K562 (cell line): ENCODE results near the gene DLST. TPM values are rescaled to one million over a fixed set of nuclear protein-coding genes. Genes with fewer than 3 reads are reported as not detected.

ENCODE experiments used
- ATAC-seq: fragments of 200-7000 bp; cut with Tn5 transposase; 3 replicates; pipeline ENCODE4 v1.9.1; 2020; ENCODE audit warnings: moderate library complexity
- BruUV-seq: library from RNA; stranded (reverse); fragments of 400-500 nt; replicated peaks from 2 replicates; lab custom pipeline; 2021; lab: Mats Ljungman, UMichigan
- CTCF ChIA-PET: fragments of 300-600 bp; formaldehyde crosslinking; extraction: SDS; loops from one replicate; lab custom pipeline; 2021; ENCODE audit warnings: low intra/inter-chr PET ratio; lab: Yijun Ruan, JAX
- POLR2A ChIA-PET: fragments of 300-600, 350-650 bp; sonication (Branson Sonifier 250); formaldehyde crosslinking; extraction: SDS; loops from one replicate; lab custom pipeline; 2021; ENCODE audit warnings: antibody characterized with exemption, inconsistent platforms; lab: Yijun Ruan, JAX
- DNase-seq, 4 experiments: peaks; one replicate each; pipeline versions ENCODE4 v3.0.0 to v3.0.0-alpha.2; 2011 to 2018; ENCODE audit warnings: low spot score in 3 of 4, mixed read lengths in 3 of 4; ENCODE audit errors: extremely low read depth in 1 of 4
- FAIRE-seq: peaks from 2 replicates; lab custom pipeline; 2011; peaks lifted over from hg19 to GRCh38; lab: Jason Lieb, UNC
- H2AFZ ChIP-seq: 2 replicates; pipeline ENCODE4 v1.6.0; 2011; ENCODE audit warnings: low read depth, low read length, control low read depth, inconsistent platforms
- H3K27ac ChIP-seq: fragments of 200-600 bp; 3 replicates; pipeline ENCODE4 v1.8.0; 2011; ENCODE audit warnings: low read depth, mild to moderate bottlenecking, control low read depth, inconsistent platforms, low read length, moderate library complexity, mixed read lengths; ENCODE audit errors: extremely low read depth
- H3K27me3 ChIP-seq, 2 experiments: fragments of 300-600 bp in 1 of 2; 2 replicates in 1 of 2; 3 replicates in 1 of 2; pipeline versions ENCODE4 v1.6.0 to v1.8.0; 2011; ENCODE audit warnings: inconsistent platforms in 2 of 2, low read length in 2 of 2, mild to moderate bottlenecking in 1 of 2, mixed read lengths in 1 of 2, moderate library complexity in 1 of 2; ENCODE audit not compliant: control insufficient read depth in 2 of 2, insufficient read depth in 2 of 2
- H3K36me3 ChIP-seq: fragments of 300-600 bp; 3 replicates; pipeline ENCODE4 v1.8.0; 2011; ENCODE audit warnings: mild to moderate bottlenecking, low read length, inconsistent platforms; ENCODE audit not compliant: control insufficient read depth, insufficient read depth
- H3K4me1 ChIP-seq, 2 experiments: fragments of 200-600 bp in 1 of 2; replicated peaks in 1 of 2; 2 replicates in 1 of 2; 3 replicates in 1 of 2; pipeline versions ENCODE4 v1.5.1 to v1.8.0; 2011; ENCODE audit warnings: inconsistent platforms in 2 of 2, low read length in 2 of 2, mild to moderate bottlenecking in 1 of 2, mixed read lengths in 1 of 2, moderate library complexity in 1 of 2; ENCODE audit not compliant: control insufficient read depth in 2 of 2, insufficient read depth in 2 of 2
- H3K4me2 ChIP-seq: 2 replicates; pipeline ENCODE4 v1.6.1; 2011; ENCODE audit warnings: low read length, control low read depth, inconsistent platforms, mixed read lengths; ENCODE audit not compliant: insufficient read depth
- H3K4me3 ChIP-seq: fragments of 200-600 bp; sonication (generic), shearing (Covaris generic); 2 replicates; pipeline ENCODE4 v1.5.1; 2016; ENCODE audit warnings: control low read depth, inconsistent platforms
- H3K79me2 ChIP-seq: fragments of 200-600 bp; 3 replicates; pipeline ENCODE4 v1.8.0; 2011; ENCODE audit warnings: low read length, inconsistent platforms; ENCODE audit not compliant: control insufficient read depth, insufficient read depth
- H3K9ac ChIP-seq, 2 experiments: 2 replicates each; pipeline versions ENCODE4 v1.6.0 to v1.6.1; 2011; ENCODE audit warnings: low read depth in 2 of 2, low read length in 2 of 2, control low read depth in 1 of 2, inconsistent platforms in 1 of 2, mild to moderate bottlenecking in 1 of 2, mixed read lengths in 1 of 2; ENCODE audit not compliant: insufficient read depth in 1 of 2
- H3K9me1 ChIP-seq: one replicate; pipeline ENCODE4 v1.6.0; 2011; ENCODE audit warnings: inconsistent platforms, mild to moderate bottlenecking, low read length, moderate library complexity; ENCODE audit not compliant: control insufficient read depth, insufficient read depth
- H3K9me3 ChIP-seq: replicated peaks from 2 replicates; pipeline ENCODE4 v1.5.1; 2011; ENCODE audit warnings: low read depth, low read length, inconsistent platforms; ENCODE audit not compliant: control insufficient read depth, insufficient read depth
- H4K20me1 ChIP-seq: replicated peaks from 2 replicates; pipeline ENCODE4 v1.6.1; 2011; ENCODE audit warnings: low read length, inconsistent platforms, mixed read lengths; ENCODE audit not compliant: control insufficient read depth, insufficient read depth
- ATF3 ChIP-seq, 2 experiments: fragments of 450-650 bp in 1 of 2; sonication (generic) in 1 of 2; formaldehyde crosslinking in 1 of 2; IDR thresholded peaks in 1 of 2; conservative IDR thresholded peaks in 1 of 2; 2 replicates each; pipeline versions ENCODE4 v1.6.1 to v1.8.1; 2016 to 2023; ENCODE audit warnings: mild to moderate bottlenecking in 2 of 2, moderate library complexity in 2 of 2, inconsistent platforms in 1 of 2, missing genetic modification reagents in 1 of 2
- CTCFL ChIP-seq: IDR thresholded peaks from 2 replicates; pipeline ENCODE4 v1.6.1; 2011; ENCODE audit warnings: borderline replicate concordance, low read depth, mild to moderate bottlenecking, moderate library complexity, low read length; ENCODE audit not compliant: insufficient read depth, poor library complexity, severe bottlenecking
- DNMT1 ChIP-seq: fragments of 450-650 bp; IDR thresholded peaks from 2 replicates; pipeline ENCODE4 v1.6.1; 2016; ENCODE audit warnings: antibody characterized with exemption, mild to moderate bottlenecking
- GATAD2B ChIP-seq: fragments of 450-650 bp; IDR thresholded peaks from 2 replicates; pipeline ENCODE4 v1.6.1; 2017; ENCODE audit warnings: mild to moderate bottlenecking, borderline replicate concordance
- GTF3C2 ChIP-seq: IDR thresholded peaks from 3 replicates; pipeline ENCODE4 v1.6.1; 2011; ENCODE audit warnings: borderline replicate concordance, mild to moderate bottlenecking, moderate library complexity; ENCODE audit not compliant: insufficient read length; ENCODE audit errors: extremely low read depth
- NCOA1 ChIP-seq: fragments of 450-650 bp; IDR thresholded peaks from 2 replicates; pipeline ENCODE4 v1.6.1; 2016; ENCODE audit warnings: low read depth
- THRA ChIP-seq: fragments of 450-650 bp; IDR thresholded peaks from 2 replicates; pipeline ENCODE4 v1.6.1; 2017; ENCODE audit warnings: mild to moderate bottlenecking, moderate library complexity
- ZNF175 ChIP-seq: fragments of 200-800 bp; sonication (Bioruptor generic); IDR thresholded peaks from 2 replicates; pipeline ENCODE4 v1.6.1; 2016; ENCODE audit warnings: low read depth, mild to moderate bottlenecking, missing genetic modification characterization, missing compliant biosample characterization
- ZNF280B ChIP-seq: fragments of 250-450 bp; sonication (Bioruptor Pico); IDR thresholded peaks from 2 replicates; pipeline ENCODE4 v1.5.1; 2021; ENCODE audit warnings: mild to moderate bottlenecking
- ZNF561 ChIP-seq: fragments of 450-650 bp; formaldehyde crosslinking; conservative IDR thresholded peaks from 2 replicates; pipeline ENCODE4 v1.4.0; 2020; ENCODE audit warnings: mild to moderate bottlenecking, moderate library complexity
- WGBS: fragments of 100-300 bp; shearing (Covaris generic); methylation state at CpG from one replicate; pipeline ENCODE4 v1.1.6; 2016; ENCODE audit warnings: low coverage, mixed read lengths; ENCODE audit not compliant: insufficient coverage; ENCODE audit errors: missing lambda C conversion rate; 5-methylcytosine and 5-hydroxymethylcytosine counted together
- in situ Hi-C: fragments of 300-500 bp; cut with MboI; formaldehyde crosslinking; loops from 4 replicates; pipeline ENCODE4 v1.15.0; 2018; ENCODE audit warnings: inconsistent platforms, mixed read lengths
- intact Hi-C: fragments of 100-400 bp; cut with micrococcal nuclease; formaldehyde crosslinking; loops from 2 replicates; pipeline ENCODE4 v1.14.2; 2022
- polyA plus RNA-seq, 8 experiments: library from polyadenylated mRNA; depleted of rRNA in 4 of 8; stranded (reverse) in 5 of 8; unstranded in 3 of 8; fragments of >200 nt; fragmentation: Nextera tagmentation in 2 of 8; fragmentation: Illumina TruSeq in 1 of 8; extraction: Ambion mirVana in 2 of 8; extraction: Trizol in 1 of 8; gene quantifications; 2 replicates each; pipeline versions ENCODE4 v1.2.1 to v1.2.3, GENCODE V29; 2011 to 2014; ENCODE audit warnings: inconsistent platforms in 1 of 8, missing spikeins in 1 of 8
- total RNA-seq, 7 experiments: library from RNA; depleted of rRNA in 6 of 7; stranded (reverse); fragments of >200 nt in 6 of 7; fragmentation: Illumina TruSeq in 2 of 7; extraction: Trizol in 2 of 7; gene quantifications; 2 replicates each; pipeline versions ENCODE4 v1.2.1 to v1.2.3, GENCODE V29; 2011 to 2021; ENCODE audit warnings: low replicate concordance in 1 of 7

Gene DLST
- total and polyA plus RNA-seq, 9 of the 15 experiments (the other 6 are each of a cell fraction or from before 2014, with no cell fraction given) = 3.0 to 73.7 (median 45.4) TPM

GRCh38 chr14:74911221-74911620 lies 29.5 kb downstream of the DLST start (continued):
- TF ChIP-seq GTF3C2 (no peak), ATF3 (IDR thresholded peaks at IDR 0.05) (no peak), ATF3 (CRISPR knock-in tag; conservative IDR thresholded peaks at IDR 0.05) (no peak)

GRCh38 chr14:74911704-74912103 lies 30.0 kb downstream of the DLST start:
- no peak overlapping the region for H3K4me2 ChIP-seq
- in situ Hi-C loops = loop anchor here (10.0 kb wide), 1 partner anchor 163 kb away; no protein-coding TSS in a partner anchor
- CTCF ChIA-PET = no interaction called here
- H3K4me1 ChIP-seq = peaks cover 6 to 36% of the 10 kb centered on the region in 2 experiments; a peak in 2 of 5 replicates
- H3K27ac ChIP-seq = no peak overlapping the region
- no peaks in the 10 kb centered on the region for H4K20me1 ChIP-seq
- no peak overlapping the region for H2AFZ ChIP-seq
- no peaks in the 10 kb centered on the region for H3K36me3 ChIP-seq
- H3K9ac ChIP-seq = peak overlapping the region in 1 of 2 experiments; percentile 58; a peak in 1 of 4 replicates
- 81% methylated on average over 2 of the region's 5 CpGs for WGBS
- H3K79me2 ChIP-seq = no peaks in the 10 kb centered on the region
- no peaks in the 10 kb centered on the region for H3K9me3 ChIP-seq
- no peaks in the 10 kb centered on the region for H3K27me3 ChIP-seq
- no peak for ATAC-seq
- no peak for FAIRE-seq
- POLR2A ChIA-PET = interaction anchor here (0.8 kb wide), 2 partner anchors 94 to 206 kb away, joined by 3 read pairs; no protein-coding TSS in a partner anchor
- intact Hi-C loops = loop anchor here (10.0 kb wide), 1 partner anchor 393 kb away; no protein-coding TSS in a partner anchor
- DNase-seq = no peak
- no TSS peak for BruUV-seq
- H3K4me3 ChIP-seq = no peak overlapping the region
- no peaks in the 10 kb centered on the region for H3K9me1 ChIP-seq
- TF ChIP-seq NCOA1 (no peak), ZNF175 (CRISPR knock-in tag) (no peak), GATAD2B (no peak), CTCFL (no peak), ZNF561 (CRISPR knock-in tag) (no peak), ZNF280B (no peak), THRA (no peak), DNMT1 (no peak)
